Measurements from ENCODE around the gene INPP5K. TPM values are rescaled to one million over a fixed set of nuclear protein-coding genes. Genes with fewer than 3 reads are reported as not detected.

The INPP5K gene
- total RNA-seq, 1 donor from 2014 or later: 29.8 TPM

- Mint-ChIP-seq H3K27me3 (no peaks in the 10 kb centered on the region), H3K4me1 (ENCODE audit: low read depth) (no peaks in the 10 kb centered on the region), H3K4me3 (ENCODE audit: low read depth) (no peak overlapping the region), H3K27ac (peak overlapping the region; percentile 3), H3K36me3 (ENCODE audit: insufficient read depth) (peaks cover 7% of the 10 kb centered on the region), H3K9me3 (ENCODE audit: low read depth) (no peaks in the 10 kb centered on the region)
- DNase-seq (ENCODE audit: low spot score, unreplicated experiment): no peak
- no peak for TF ChIP-seq CTCF (IDR thresholded peaks at IDR 0.05; ENCODE audit: unreplicated experiment)
Observed at GRCh38 chr17:1475321-1475854, 41.0 kb downstream of the INPP5K start.

GRCh38 chr17:1474402-1475189 lies 41.8 kb downstream of the INPP5K start:
- TF ChIP-seq CTCF (IDR thresholded peaks at IDR 0.05; ENCODE audit: unreplicated experiment): no peak
- Mint-ChIP-seq H3K27me3 (no peaks in the 10 kb centered on the region), H3K27ac (no peak overlapping the region), H3K36me3 (ENCODE audit: insufficient read depth) (peaks cover 6% of the 10 kb centered on the region), H3K4me3 (ENCODE audit: low read depth) (no peak overlapping the region), H3K9me3 (ENCODE audit: low read depth) (no peaks in the 10 kb centered on the region), H3K4me1 (ENCODE audit: low read depth) (no peaks in the 10 kb centered on the region)
- DNase-seq (ENCODE audit: low spot score, unreplicated experiment): no peak

- TF ChIP-seq CTCF (IDR thresholded peaks at IDR 0.05; ENCODE audit: unreplicated experiment): no peak
- no peaks in the 10 kb centered on the region for H3K27me3 Mint-ChIP-seq
- peaks cover under 1% of the 10 kb centered on the region for H3K4me1 Mint-ChIP-seq (ENCODE audit: low read depth)
- no peaks in the 10 kb centered on the region for H3K9me3 Mint-ChIP-seq (ENCODE audit: low read depth)
- no peak for DNase-seq (ENCODE audit: low spot score, unreplicated experiment)
- H3K27ac Mint-ChIP-seq: no peak overlapping the region
- H3K4me3 Mint-ChIP-seq (ENCODE audit: low read depth): no peak overlapping the region
- peaks cover 9% of the 10 kb centered on the region for H3K36me3 Mint-ChIP-seq (ENCODE audit: insufficient read depth)
Observed at GRCh38 chr17:1473841-1474240, 42.6 kb downstream of the INPP5K start.

DNA sequence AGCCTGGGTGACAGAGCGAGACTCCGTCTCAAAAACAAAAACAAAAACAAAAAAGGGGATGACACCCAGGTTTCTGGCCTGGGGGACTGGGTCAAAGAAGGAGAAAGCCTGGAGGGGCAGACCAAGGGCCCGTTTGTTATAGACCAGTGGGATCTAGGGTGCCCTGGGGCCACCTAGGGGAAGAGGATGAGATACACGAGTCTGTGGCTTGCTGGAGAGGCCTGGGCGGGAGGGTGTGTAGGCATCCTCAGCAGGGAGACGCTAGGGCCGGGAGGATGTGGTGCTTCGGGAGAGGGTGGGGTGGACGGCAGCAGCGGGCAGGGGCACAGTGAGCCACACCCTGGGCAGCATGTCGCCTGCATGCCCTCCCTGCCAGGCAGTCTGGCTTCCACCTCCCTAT lies 43.2 kb downstream of the INPP5K start:
- Mint-ChIP-seq H3K9me3 (ENCODE audit: low read depth) (no peaks in the 10 kb centered on the region), H3K27ac (no peak overlapping the region), H3K36me3 (ENCODE audit: insufficient read depth) (peaks cover 12% of the 10 kb centered on the region), H3K4me1 (ENCODE audit: low read depth) (peaks cover 6% of the 10 kb centered on the region), H3K4me3 (ENCODE audit: low read depth) (no peak overlapping the region), H3K27me3 (no peaks in the 10 kb centered on the region)
- TF ChIP-seq CTCF (IDR thresholded peaks at IDR 0.05; ENCODE audit: unreplicated experiment): no peak
- DNase-seq (ENCODE audit: low spot score, unreplicated experiment): no peak

DNA sequence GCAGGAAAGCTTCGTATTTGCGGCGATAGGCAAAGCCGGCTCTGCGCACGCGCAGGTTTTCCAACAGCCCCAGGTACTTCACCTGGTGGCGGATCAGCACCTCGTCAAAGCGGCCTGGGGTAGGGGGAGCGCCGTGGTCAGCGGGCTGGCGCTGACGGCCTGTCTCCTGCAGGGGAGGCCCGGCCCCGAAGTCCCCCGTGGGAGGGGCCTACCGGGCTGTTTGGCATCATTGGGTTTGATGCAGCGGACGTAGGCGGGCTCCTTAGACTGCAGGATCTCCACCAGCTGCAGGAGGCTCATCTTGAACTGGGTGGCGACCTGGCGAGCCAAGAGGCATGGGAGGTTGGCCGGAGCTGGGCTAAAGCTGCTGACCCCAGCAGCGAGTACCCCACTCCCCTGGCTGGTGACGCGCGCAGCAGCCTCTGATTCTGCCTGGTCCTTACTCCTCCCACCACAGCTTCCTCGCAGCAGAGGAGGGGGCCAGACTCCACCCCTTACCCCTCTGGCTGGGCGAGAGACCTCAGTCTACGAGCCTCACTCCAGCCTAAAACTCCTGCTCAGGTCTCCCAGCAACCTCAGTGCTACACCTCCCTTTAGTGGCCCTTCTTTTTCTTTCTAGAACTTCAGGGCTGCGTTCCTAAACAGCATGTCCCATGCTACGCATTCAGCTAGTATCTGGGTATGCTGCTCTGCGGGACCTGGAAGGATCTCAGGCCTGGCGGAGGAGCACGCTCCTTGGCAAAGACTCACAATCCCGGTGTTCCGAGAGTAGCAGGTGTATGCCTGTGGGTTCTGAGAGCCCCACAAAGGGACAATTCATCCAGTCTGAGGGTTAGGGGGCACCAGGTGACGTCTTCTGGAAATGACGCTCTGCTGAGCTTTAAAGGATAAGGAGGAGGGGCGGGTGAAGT lies 44.2 kb downstream of the INPP5K start:
- no peak for TF ChIP-seq CTCF (IDR thresholded peaks at IDR 0.05; ENCODE audit: unreplicated experiment)
- H3K4me1 Mint-ChIP-seq (ENCODE audit: low read depth): peaks cover 10% of the 10 kb centered on the region
- no peaks in the 10 kb centered on the region for H3K27me3 Mint-ChIP-seq
- H3K9me3 Mint-ChIP-seq (ENCODE audit: low read depth): no peaks in the 10 kb centered on the region
- H3K4me3 Mint-ChIP-seq (ENCODE audit: low read depth): no peak overlapping the region
- peak overlapping the region; percentile 42 for H3K27ac Mint-ChIP-seq
- H3K36me3 Mint-ChIP-seq (ENCODE audit: insufficient read depth): peaks cover 13% of the 10 kb centered on the region
- DNase-seq (ENCODE audit: low spot score, unreplicated experiment): no peak
